IMR-90 (cell line): ENCODE measurements around the gene GPX5. TPM values are rescaled to one million over a fixed set of nuclear protein-coding genes. Genes with fewer than 3 reads are reported as not detected.

ENCODE experiments used
- ATAC-seq: fragments of 200-7000 bp; cut with Tn5 transposase; 2 replicates; pipeline ENCODE4 v1.9.1; 2020; ENCODE audit warnings: low read depth, mild to moderate bottlenecking, moderate library complexity
- BruUV-seq: library from RNA; stranded (reverse); fragments of 400-500 nt; replicated peaks from 2 replicates; lab custom pipeline; 2021; lab: Mats Ljungman, UMichigan
- CTCF ChIA-PET: fragments of 300-600 bp; formaldehyde crosslinking; extraction: SDS; loops from one replicate; lab custom pipeline; 2021; ENCODE audit warnings: antibody characterized with exemption; lab: Yijun Ruan, JAX
- POLR2A ChIA-PET: fragments of 300-600 bp; sonication (Branson Sonifier 250); formaldehyde crosslinking; loops from one replicate; lab custom pipeline; 2022; ENCODE audit warnings: antibody characterized with exemption; ENCODE audit not compliant: unreplicated experiment; lab: Charles Lee
- DNase-seq: peaks from one replicate; pipeline ENCODE4 v3.0.0; 2013
- H2AFZ ChIP-seq: replicated peaks from 2 replicates; pipeline ENCODE3; 2013; ENCODE audit warnings: low read length, mild to moderate bottlenecking; ENCODE audit not compliant: poor library complexity
- H2AK5ac ChIP-seq: 2 replicates; pipeline ENCODE4 v1.6.1; 2013; ENCODE audit warnings: low read depth, low read length, inconsistent platforms
- H2AK9ac ChIP-seq: replicated peaks from 2 replicates; pipeline ENCODE3; 2013; ENCODE audit warnings: mild to moderate bottlenecking, low read depth, low read length, moderate library complexity; ENCODE audit not compliant: poor library complexity
- H2BK120ac ChIP-seq: 2 replicates; pipeline ENCODE4 v1.6.1; 2013; ENCODE audit warnings: low read depth, low read length, inconsistent platforms
- H2BK15ac ChIP-seq: 3 replicates; pipeline ENCODE4 v1.6.1; 2013; ENCODE audit warnings: low read depth, low read length, inconsistent platforms
- H2BK20ac ChIP-seq: 2 replicates; pipeline ENCODE4 v1.6.1; 2013; ENCODE audit warnings: low read depth, mild to moderate bottlenecking, inconsistent platforms, low read length, moderate library complexity
- H2BK5ac ChIP-seq: 2 replicates; pipeline ENCODE4 v1.6.1; 2013; ENCODE audit warnings: mild to moderate bottlenecking, low read depth, low read length, inconsistent platforms; ENCODE audit not compliant: poor library complexity, severe bottlenecking
- H3K14ac ChIP-seq: replicated peaks from 2 replicates; pipeline ENCODE4 v1.6.1; 2013; ENCODE audit warnings: low read depth, low read length, inconsistent platforms
- H3K18ac ChIP-seq: 2 replicates; pipeline ENCODE4 v1.6.1; 2013; ENCODE audit warnings: low read depth, low read length, control low read depth
- H3K23ac ChIP-seq: 2 replicates; pipeline ENCODE4 v1.6.1; 2013; ENCODE audit warnings: low read depth, low read length, inconsistent platforms
- H3K27ac ChIP-seq: 2 replicates; pipeline ENCODE4 v1.5.1; 2013; ENCODE audit warnings: mild to moderate bottlenecking, control low read depth, low read length; ENCODE audit not compliant: insufficient read depth
- H3K27me3 ChIP-seq: 2 replicates; pipeline ENCODE4 v1.6.1; 2013; ENCODE audit warnings: low read length; ENCODE audit not compliant: control insufficient read depth, insufficient read depth
- H3K36me3 ChIP-seq: 2 replicates; pipeline ENCODE4 v1.6.1; 2013; ENCODE audit warnings: low read length, mixed read lengths; ENCODE audit not compliant: control insufficient read depth, insufficient read depth
- H3K4ac ChIP-seq: 2 replicates; pipeline ENCODE4 v1.6.1; 2013; ENCODE audit warnings: low read depth, low read length, inconsistent platforms
- H3K4me1 ChIP-seq: 2 replicates; pipeline ENCODE4 v1.6.1; 2013; ENCODE audit warnings: low read length, mixed read lengths; ENCODE audit not compliant: control insufficient read depth, insufficient read depth
- H3K4me2 ChIP-seq: 2 replicates; pipeline ENCODE4 v1.6.1; 2013; ENCODE audit warnings: low read depth, mild to moderate bottlenecking, control low read depth, low read length, moderate library complexity
- H3K4me3 ChIP-seq: 2 replicates; pipeline ENCODE4 v1.5.1; 2013; ENCODE audit warnings: low read depth, mild to moderate bottlenecking, control low read depth, low read length, moderate library complexity; ENCODE audit not compliant: insufficient read depth
- H3K56ac ChIP-seq: 2 replicates; pipeline ENCODE4 v1.6.1; 2013; ENCODE audit warnings: low read length, inconsistent platforms; ENCODE audit not compliant: insufficient read depth; ENCODE audit errors: extremely low read depth
- H3K79me1 ChIP-seq, 2 experiments: 2 replicates each; pipeline ENCODE4 v1.6.1; 2013; ENCODE audit warnings: low read length in 2 of 2, inconsistent platforms in 1 of 2, low read depth in 1 of 2
- H3K9ac ChIP-seq: 2 replicates; pipeline ENCODE4 v1.6.1; 2013; ENCODE audit warnings: low read depth, low read length, control low read depth
- H3K9me1 ChIP-seq: 2 replicates; pipeline ENCODE4 v1.6.1; 2013; ENCODE audit warnings: low read length, inconsistent platforms; ENCODE audit not compliant: insufficient read depth
- H3K9me3 ChIP-seq: 2 replicates; pipeline ENCODE4 v1.6.1; 2013; ENCODE audit warnings: low read length; ENCODE audit not compliant: control insufficient read depth, insufficient read depth
- H4K20me1 ChIP-seq: 2 replicates; pipeline ENCODE4 v1.6.1; 2013; ENCODE audit warnings: low read length, inconsistent platforms; ENCODE audit not compliant: insufficient read depth
- H4K5ac ChIP-seq: 2 replicates; pipeline ENCODE4 v1.6.1; 2013; ENCODE audit warnings: mild to moderate bottlenecking, low read depth, low read length, control low read depth
- H4K8ac ChIP-seq, 2 experiments: 2 replicates each; pipeline ENCODE4 v1.6.1; 2013; ENCODE audit warnings: low read depth in 2 of 2, low read length in 2 of 2, control low read depth in 1 of 2, inconsistent platforms in 1 of 2
- H4K91ac ChIP-seq: 2 replicates; pipeline ENCODE4 v1.6.1; 2013; ENCODE audit warnings: low read depth, low read length, inconsistent platforms; ENCODE audit not compliant: insufficient read depth
- BHLHE40 ChIP-seq: fragments of 150-350 bp; IDR thresholded peaks from 2 replicates; pipeline ENCODE4 v1.6.1; 2016; ENCODE audit warnings: mild to moderate bottlenecking, low read depth, low read length
- CEBPB ChIP-seq: IDR thresholded peaks from 2 replicates; pipeline ENCODE4 v1.6.1; 2012; ENCODE audit warnings: low read depth, low read length, improper control_type of control experiment
- CHD1 ChIP-seq: IDR thresholded peaks from 2 replicates; pipeline ENCODE4 v1.6.1; 2012; ENCODE audit warnings: low read depth, low read length, improper control_type of control experiment
- ELK1 ChIP-seq: fragments of 150-350 bp; IDR thresholded peaks from 2 replicates; pipeline ENCODE4 v1.6.1; 2016; ENCODE audit warnings: low read depth, mild to moderate bottlenecking, low read length, moderate library complexity, borderline replicate concordance
- FOS ChIP-seq: fragments of 150-350 bp; IDR thresholded peaks from 2 replicates; pipeline ENCODE4 v1.6.1; 2016; ENCODE audit warnings: low read depth, low read length
- MAFK ChIP-seq: IDR thresholded peaks from 2 replicates; pipeline ENCODE4 v1.6.1; 2012; ENCODE audit warnings: low read depth, low read length, improper control_type of control experiment
- MAZ ChIP-seq: IDR thresholded peaks from 2 replicates; pipeline ENCODE4 v1.6.1; 2012; ENCODE audit warnings: low read depth, mild to moderate bottlenecking, low read length, improper control_type of control experiment, moderate library complexity, borderline replicate concordance
- MXI1 ChIP-seq: IDR thresholded peaks from 2 replicates; pipeline ENCODE4 v1.6.1; 2012; ENCODE audit warnings: low read depth, mild to moderate bottlenecking, low read length, moderate library complexity, borderline replicate concordance
- NFE2L2 ChIP-seq: fragments of 150-350 bp; IDR thresholded peaks from 2 replicates; pipeline ENCODE4 v1.6.1; 2016; ENCODE audit warnings: low read depth, mild to moderate bottlenecking, low read length
- POLR2A ChIP-seq: IDR thresholded peaks from 2 replicates; pipeline ENCODE4 v1.6.1; 2012; ENCODE audit warnings: mild to moderate bottlenecking, low read depth, low read length
- RCOR1 ChIP-seq: IDR thresholded peaks from 2 replicates; pipeline ENCODE4 v1.6.1; 2012; ENCODE audit warnings: mild to moderate bottlenecking, low read length, improper control_type of control experiment; ENCODE audit not compliant: insufficient replicate concordance
- RFX5 ChIP-seq: IDR thresholded peaks from 2 replicates; pipeline ENCODE4 v1.8.0; 2012; ENCODE audit warnings: low read depth, mild to moderate bottlenecking, low read length, moderate library complexity
- SMC3 ChIP-seq: fragments of 150-350 bp; IDR thresholded peaks from 2 replicates; pipeline ENCODE4 v1.6.1; 2016; ENCODE audit warnings: low read depth, mild to moderate bottlenecking, antibody characterized with exemption, low read length, moderate library complexity
- WGBS, 2 experiments: methylation state at CpG; one replicate each; pipeline versions ENCODE4 v1.1.5 to v1.1.7; 2013; ENCODE audit warnings: missing lambda C conversion rate in 2 of 2; ENCODE audit not compliant: insufficient read length in 1 of 2; ENCODE audit errors: extremely low coverage in 2 of 2; 5-methylcytosine and 5-hydroxymethylcytosine counted together
- dilution Hi-C: fragments of 300-500 bp; cut with HindIII; formaldehyde crosslinking; loops from one replicate; pipeline ENCODE4 v1.14.3; 2018; ENCODE audit warnings: low sequenced_read_pairs; ENCODE audit not compliant: unreplicated experiment
- in situ Hi-C: fragments of 300-500 bp; cut with MboI; formaldehyde crosslinking; loops from 3 replicates; pipeline ENCODE4 v1.14.3; 2019; ENCODE audit warnings: low sequenced_read_pairs, inconsistent platforms, mixed read lengths
- intact Hi-C: fragments of 100-400 bp; cut with micrococcal nuclease; formaldehyde crosslinking; loops from 2 replicates; pipeline ENCODE4 v1.10.0; 2022
- polyA plus RNA-seq, 3 experiments: library from polyadenylated mRNA; depleted of rRNA; stranded (reverse); fragments of >200 nt; gene quantifications; 2 replicates each; pipeline ENCODE4 v1.2.3, GENCODE V29; 2012; ENCODE audit warnings: low replicate concordance in 1 of 3
- total RNA-seq: library from RNA; depleted of rRNA; stranded (reverse); fragments of >200 nt; gene quantifications from 2 replicates; pipeline ENCODE4 v1.2.3, GENCODE V29; 2012
- TF ChIP-seq, protein P1 (sequence below): fragments of 150-350 bp; IDR thresholded peaks from 2 replicates; pipeline ENCODE4 v1.6.1; 2017; ENCODE audit warnings: mild to moderate bottlenecking, antibody characterized with exemption, low read length, low read depth

Gene GPX5
- total and polyA plus RNA-seq, 2 of the 4 experiments (the other 2 are of a cell fraction): not detected

- Histone ChIP-seq H3K23ac (no peak overlapping the region), H3K4ac (no peak overlapping the region), H3K36me3 (no peaks in the 10 kb centered on the region), H2BK120ac (no peak overlapping the region), H3K27me3 (no peaks in the 10 kb centered on the region), H2BK15ac (no peak overlapping the region), H3K27ac (no peak overlapping the region), H2AFZ (no peak overlapping the region), H2BK20ac (no peak overlapping the region), H3K4me2 (no peak overlapping the region), H4K91ac (no peak overlapping the region), H3K4me1 (no peaks in the 10 kb centered on the region), H3K18ac (no peak overlapping the region), H3K9ac (no peak overlapping the region), H4K8ac (no peak overlapping the region), H3K9me1 (no peaks in the 10 kb centered on the region), H3K79me1 (no peaks in the 10 kb centered on the region), H2AK5ac (no peak overlapping the region), H3K9me3 (no peaks in the 10 kb centered on the region), H3K56ac (no peak overlapping the region), H4K20me1 (no peaks in the 10 kb centered on the region), H2BK5ac (no peak overlapping the region), H4K5ac (no peak overlapping the region), H3K4me3 (no peak overlapping the region), H3K14ac (no peak overlapping the region), H2AK9ac (no peak overlapping the region)
- intact Hi-C loops: no loop called here
- DNase-seq (no peak), ATAC-seq (no peak)
- TF ChIP-seq MAZ (no peak), SMC3 (no peak), NFE2L2 (no peak), CHD1 (no peak), RFX5 (no peak), ELK1 (no peak), MAFK (no peak), CEBPB (no peak), MXI1 (no peak), FOS (no peak), RCOR1 (no peak), POLR2A (no peak), BHLHE40 (no peak)
- TF ChIP-seq, protein P1, sequence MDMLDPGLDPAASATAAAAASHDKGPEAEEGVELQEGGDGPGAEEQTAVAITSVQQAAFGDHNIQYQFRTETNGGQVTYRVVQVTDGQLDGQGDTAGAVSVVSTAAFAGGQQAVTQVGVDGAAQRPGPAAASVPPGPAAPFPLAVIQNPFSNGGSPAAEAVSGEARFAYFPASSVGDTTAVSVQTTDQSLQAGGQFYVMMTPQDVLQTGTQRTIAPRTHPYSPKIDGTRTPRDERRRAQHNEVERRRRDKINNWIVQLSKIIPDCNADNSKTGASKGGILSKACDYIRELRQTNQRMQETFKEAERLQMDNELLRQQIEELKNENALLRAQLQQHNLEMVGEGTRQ: no peak
- WGBS, 2 experiments: 33% methylated on average over 1 of the region's 2 CpGs; no CpG with 5 or more reads in 1 of the 2 experiments
- no TSS peak for BruUV-seq
- ChIA-PET CTCF (no interaction called here), POLR2A (no interaction called here)
- dilution Hi-C loops: no loop called here
- in situ Hi-C loops: no loop called here
These were observed 7.7 kb upstream of the GPX5 start for GRCh38 chr6:28517964-28518363.
